ENCODE results near the gene SEC24C. TPM values are rescaled to one million over a fixed set of nuclear protein-coding genes. Genes with fewer than 3 reads are reported as not detected.
"Not testable (repeated sequence)": the region's sequence is repeated elsewhere in the genome, so short reads cannot be mapped to it uniquely, and the experiment has no call there.

The SEC24C gene
- 10 to 100 TPM; 20.3 to 39.4 (median 28.2) TPM for polyA plus RNA-seq (ENCODE audit: low read depth in 6 of 6)

GRCh38 chr10:73743905-73744663 lies at the start of gene SEC24C:
Gene SEC24C (plus strand): TSS chr10:73744372. CDS start chr10:73746833, 2,461 bp downstream.
- H3K4me3 Mint-ChIP-seq: peak within 1 kb of the TSS; percentile 99 to 100 (median 100)
- H3K27ac Mint-ChIP-seq: peak within 1 kb of the TSS; percentile 100
- no peaks in the 10 kb centered on the region for H3K27me3 Mint-ChIP-seq
- H3K4me1 Mint-ChIP-seq: peaks cover 25 to 43% (median 35%) of the 10 kb centered on the region in 3 donors
- H3K9me3 Mint-ChIP-seq: no peaks in the 10 kb centered on the region
- DNase-seq (peak; percentile 93), ATAC-seq (ENCODE audit: low read depth in 2 of 2) (peak; percentile 89 to 91)
- peaks cover 0 to 7% of the 10 kb centered on the region in 2 donors for H3K36me3 Mint-ChIP-seq

GRCh38 chr10:73695302-73695701 lies 48.9 kb upstream of the SEC24C start:
- not testable (repeated sequence) for H3K27me3 Mint-ChIP-seq; H3K4me1 Mint-ChIP-seq; H3K4me3 Mint-ChIP-seq; H3K9me3 Mint-ChIP-seq; H3K36me3 Mint-ChIP-seq; H3K27ac Mint-ChIP-seq; ATAC-seq (ENCODE audit: low read depth in 2 of 2); DNase-seq

GRCh38 chr10:73697675-73698159 lies 46.5 kb upstream of the SEC24C start, which contains the start of gene AGAP5:
Gene AGAP5 (minus strand): TSS chr10:73698109. CDS start chr10:73697755, 354 bp downstream.
- H3K9me3 Mint-ChIP-seq; ATAC-seq (ENCODE audit: low read depth in 2 of 2); DNase-seq; H3K27ac Mint-ChIP-seq; H3K4me1 Mint-ChIP-seq; H3K27me3 Mint-ChIP-seq; H3K36me3 Mint-ChIP-seq; H3K4me3 Mint-ChIP-seq: not testable (repeated sequence)

- not testable (repeated sequence) for H3K9me3 Mint-ChIP-seq; DNase-seq; H3K27me3 Mint-ChIP-seq; H3K4me3 Mint-ChIP-seq; ATAC-seq (ENCODE audit: low read depth in 2 of 2); H3K27ac Mint-ChIP-seq; H3K4me1 Mint-ChIP-seq; H3K36me3 Mint-ChIP-seq
These were observed 45.4 kb upstream of the SEC24C start for GRCh38 chr10:73698819-73699218.

- H3K4me3 Mint-ChIP-seq; DNase-seq; H3K4me1 Mint-ChIP-seq; H3K9me3 Mint-ChIP-seq; H3K27ac Mint-ChIP-seq; H3K27me3 Mint-ChIP-seq; ATAC-seq (ENCODE audit: low read depth in 2 of 2): not testable (repeated sequence)
- peaks cover 0 to 12% of the 10 kb centered on the region in 2 donors for H3K36me3 Mint-ChIP-seq
These were observed 40.2 kb upstream of the SEC24C start for GRCh38 chr10:73703924-73704323.

GRCh38 chr10:73705506-73706072 lies 38.6 kb upstream of the SEC24C start:
- H3K4me3 Mint-ChIP-seq; H3K4me1 Mint-ChIP-seq; ATAC-seq (ENCODE audit: low read depth in 2 of 2); H3K9me3 Mint-ChIP-seq; DNase-seq; H3K27me3 Mint-ChIP-seq; H3K27ac Mint-ChIP-seq: not testable (repeated sequence)
- H3K36me3 Mint-ChIP-seq: peaks cover 0 to 12% of the 10 kb centered on the region in 2 donors

- H3K9me3 Mint-ChIP-seq; H3K4me3 Mint-ChIP-seq; H3K4me1 Mint-ChIP-seq; ATAC-seq (ENCODE audit: low read depth in 2 of 2); DNase-seq; H3K27me3 Mint-ChIP-seq: not testable (repeated sequence)
- Mint-ChIP-seq H3K27ac (peak overlapping the region in 1 of 6 donors; percentile 82), H3K36me3 (peaks cover 0 to 14% of the 10 kb centered on the region in 2 donors)
These were observed 37.7 kb upstream of the SEC24C start for GRCh38 chr10:73706488-73706887.

GRCh38 chr10:73707628-73708027 lies 36.5 kb upstream of the SEC24C start:
- H3K27me3 Mint-ChIP-seq; H3K36me3 Mint-ChIP-seq; H3K4me1 Mint-ChIP-seq; DNase-seq; ATAC-seq (ENCODE audit: low read depth in 2 of 2); H3K9me3 Mint-ChIP-seq; H3K4me3 Mint-ChIP-seq; H3K27ac Mint-ChIP-seq: not testable (repeated sequence)

GRCh38 chr10:73708122-73708521 lies 36.0 kb upstream of the SEC24C start:
- H3K27ac Mint-ChIP-seq: peak overlapping the region in 1 of 6 donors; percentile 90
- H3K4me3 Mint-ChIP-seq; H3K36me3 Mint-ChIP-seq; H3K27me3 Mint-ChIP-seq; H3K9me3 Mint-ChIP-seq; H3K4me1 Mint-ChIP-seq; DNase-seq; ATAC-seq (ENCODE audit: low read depth in 2 of 2): not testable (repeated sequence)

- not testable (repeated sequence) for H3K27me3 Mint-ChIP-seq; ATAC-seq (ENCODE audit: low read depth in 2 of 2); H3K9me3 Mint-ChIP-seq; H3K27ac Mint-ChIP-seq; H3K36me3 Mint-ChIP-seq; H3K4me3 Mint-ChIP-seq; H3K4me1 Mint-ChIP-seq; DNase-seq
These were observed 32.5 kb upstream of the SEC24C start for GRCh38 chr10:73711683-73712082.

GRCh38 chr10:73713912-73714311 lies 30.3 kb upstream of the SEC24C start:
- H3K4me3 Mint-ChIP-seq; H3K9me3 Mint-ChIP-seq; DNase-seq; H3K27ac Mint-ChIP-seq; H3K36me3 Mint-ChIP-seq; H3K27me3 Mint-ChIP-seq; ATAC-seq (ENCODE audit: low read depth in 2 of 2): not testable (repeated sequence)
- peaks cover 6 to 12% (median 11%) of the 10 kb centered on the region in 3 donors for H3K4me1 Mint-ChIP-seq

- not testable (repeated sequence) for ATAC-seq (ENCODE audit: low read depth in 2 of 2); H3K4me3 Mint-ChIP-seq; DNase-seq; H3K27me3 Mint-ChIP-seq; H3K36me3 Mint-ChIP-seq; H3K27ac Mint-ChIP-seq; H3K9me3 Mint-ChIP-seq
- peaks cover 6 to 12% (median 11%) of the 10 kb centered on the region in 3 donors for H3K4me1 Mint-ChIP-seq
These were observed 29.7 kb upstream of the SEC24C start for GRCh38 chr10:73714483-73714882.

GRCh38 chr10:73715179-73716156 lies 28.7 kb upstream of the SEC24C start:
- H3K27ac Mint-ChIP-seq: not testable (repeated sequence)

More at GRCh38 chr10:73715179-73716156, 28.7 kb upstream of the SEC24C start:
- not testable (repeated sequence) for ATAC-seq (ENCODE audit: low read depth in 2 of 2); H3K36me3 Mint-ChIP-seq; H3K27me3 Mint-ChIP-seq; H3K9me3 Mint-ChIP-seq; H3K4me3 Mint-ChIP-seq; DNase-seq
- H3K4me1 Mint-ChIP-seq: peaks cover 6 to 12% (median 11%) of the 10 kb centered on the region in 3 donors

All from naive B cell (primary cell).